ENCODE results near the gene OR5B21. TPM values are rescaled to one million over a fixed set of nuclear protein-coding genes. Genes with fewer than 3 reads are reported as not detected.

Gene OR5B21
- total RNA-seq, 1 experiment from 2014 or later: not detected

GRCh38 chr11:58498464-58498863, 9.4 kb downstream of the OR5B21 start:
- Histone ChIP-seq H3T11ph (ENCODE audit: low read length) (no peak overlapping the region), H2BK20ac (ENCODE audit: low read depth, low read length, poor library complexity, severe bottlenecking) (no peak overlapping the region), H2BK5ac (ENCODE audit: insufficient read length, low read length) (no peak overlapping the region), H2BK120ac (ENCODE audit: low read depth, low read length, poor library complexity, severe bottlenecking) (no peak overlapping the region), H3K18ac (ENCODE audit: insufficient read length, low read depth, low read length) (no peak overlapping the region), H3K14ac (ENCODE audit: insufficient read depth, low read length) (no peak overlapping the region), H3K4me2 (ENCODE audit: insufficient read depth, insufficient read length, low read length) (no peak overlapping the region), H3K4me1 (ENCODE audit: insufficient read depth, low read length) (no peaks in the 10 kb centered on the region), H2BK15ac (ENCODE audit: low read depth, low read length) (no peak overlapping the region), H3K79me1 (ENCODE audit: insufficient read depth, low read depth, low read length, poor library complexity, severe bottlenecking) (no peaks in the 10 kb centered on the region), H3K27me3 (ENCODE audit: insufficient read depth, low read length) (no peaks in the 10 kb centered on the region), H2AK5ac (ENCODE audit: insufficient read length, low read length) (no peak overlapping the region), H3K79me2 (ENCODE audit: insufficient read depth, low read length) (no peaks in the 10 kb centered on the region), H3K4ac (ENCODE audit: low read depth, low read length) (no peak overlapping the region), H3K9ac (ENCODE audit: extremely low read depth, insufficient read length, low read length) (no peak overlapping the region), H3K9me3 (ENCODE audit: control insufficient read depth, low read depth, low read length) (no peaks in the 10 kb centered on the region), H4K8ac (replicated peaks; ENCODE audit: insufficient read length, low read depth, low read length) (no peak overlapping the region), H4K20me1 (ENCODE audit: control insufficient read depth, insufficient read depth, insufficient read length) (no peaks in the 10 kb centered on the region), H4K91ac (ENCODE audit: insufficient read length, low read depth, low read length) (no peak overlapping the region), H3K23ac (ENCODE audit: insufficient read length, low read depth, low read length) (no peak overlapping the region), H2BK12ac (ENCODE audit: insufficient read length, low read depth, low read length) (no peak overlapping the region), H2AFZ (ENCODE audit: low read length) (no peak overlapping the region), H3K56ac (ENCODE audit: insufficient read length, low read depth, low read length) (no peak overlapping the region), H4K5ac (ENCODE audit: insufficient read length, low read depth, low read length) (no peak overlapping the region), H3K27ac (ENCODE audit: insufficient read length, low read depth, low read length) (no peak overlapping the region), H3K23me2 (ENCODE audit: insufficient read length, low read depth, low read length, poor library complexity, severe bottlenecking) (no peaks in the 10 kb centered on the region)
- TF ChIP-seq CTCF (conservative IDR thresholded peaks at IDR 0.05): no peak
- Mint-ChIP-seq H3K36me3 (ENCODE audit: insufficient read depth in 1 of 3, low read depth in 3 of 3) (no peaks in the 10 kb centered on the region), H3K27ac (no peak overlapping the region), H3K4me1 (no peaks in the 10 kb centered on the region), H3K9me3 (no peaks in the 10 kb centered on the region), H3K4me3 (no peak overlapping the region), H3K27me3 (ENCODE audit: low read depth) (no peaks in the 10 kb centered on the region; the same call in none of the 2 replicates)
- no peak for DNase-seq
- WGBS (ENCODE audit: extremely low coverage, insufficient read length, low lambda C conversion rate): no CpG with 5 or more reads among the region's 2 CpGs

Data from H9 (cell line).